MCF 10A (cell line): ENCODE data around the gene HLCS. TPM values are rescaled to one million over a fixed set of nuclear protein-coding genes. Genes with fewer than 3 reads are reported as not detected.

Experiments
- BruUV-seq: library from RNA; stranded (reverse); fragments of 400-500 nt; replicated peaks from 2 replicates; lab custom pipeline; 2021; lab: Mats Ljungman, UMichigan
- CTCF ChIA-PET: fragments of 300-600 bp; sonication (Branson Sonifier 250); formaldehyde crosslinking; extraction: SDS; loops from one replicate; lab custom pipeline; 2021; ENCODE audit warnings: antibody characterized with exemption, inconsistent platforms; lab: Yijun Ruan, JAX
- POLR2A ChIA-PET: fragments of 300-600, 350-650 bp; sonication (Branson Sonifier 250); formaldehyde crosslinking; extraction: SDS; loops from one replicate; lab custom pipeline; 2020; ENCODE audit warnings: antibody characterized with exemption, inconsistent platforms; lab: Yijun Ruan, JAX
- DNase-seq: peaks from one replicate; pipeline ENCODE4 v3.0.0-alpha.2; 2018; ENCODE audit not compliant: unreplicated experiment
- H3K27ac Mint-ChIP-seq: one replicate; pipeline ENCODE4 v1.8.0; 2022; ENCODE audit warnings: mild to moderate bottlenecking, low read depth, mixed read lengths; ENCODE audit not compliant: unreplicated experiment
- H3K27me3 Mint-ChIP-seq: one replicate; pipeline ENCODE4 v1.8.0; 2022; ENCODE audit warnings: mixed read lengths; ENCODE audit not compliant: insufficient read depth, unreplicated experiment
- H3K36me3 Mint-ChIP-seq: one replicate; pipeline ENCODE4 v1.8.0; 2022; ENCODE audit warnings: mild to moderate bottlenecking, moderate library complexity, mixed read lengths; ENCODE audit not compliant: insufficient read depth, unreplicated experiment
- H3K4me1 Mint-ChIP-seq: one replicate; pipeline ENCODE4 v1.8.0; 2022; ENCODE audit warnings: mixed read lengths; ENCODE audit not compliant: insufficient read depth, unreplicated experiment
- H3K4me3 Mint-ChIP-seq: one replicate; pipeline ENCODE4 v1.8.0; 2022; ENCODE audit warnings: mild to moderate bottlenecking, moderate library complexity, mixed read lengths; ENCODE audit not compliant: unreplicated experiment
- H3K9me3 Mint-ChIP-seq: one replicate; pipeline ENCODE4 v1.8.0; 2022; ENCODE audit warnings: mixed read lengths; ENCODE audit not compliant: unreplicated experiment
- CTCF ChIP-seq: fragments of 200-600 bp; IDR thresholded peaks from one replicate; pipeline ENCODE4 v1.8.0; 2022; ENCODE audit warnings: antibody characterized with exemption, mild to moderate bottlenecking; ENCODE audit not compliant: unreplicated experiment
- intact Hi-C: fragments of 100-400 bp; cut with micrococcal nuclease; formaldehyde crosslinking; loops from 2 replicates; pipeline ENCODE4 v1.14.1; 2022
- total RNA-seq: library from RNA; stranded (reverse); gene quantifications from 2 replicates; pipeline ENCODE4 v1.2.3, GENCODE V29; 2022

Gene HLCS
- total RNA-seq, 1 experiment from 2014 or later = 46.1 TPM

GRCh38 chr21:36766511-36766910 is 200.0 kb downstream of the HLCS start:
- H3K36me3 Mint-ChIP-seq = peaks cover 15% of the 10 kb centered on the region

GRCh38 chr21:36765229-36765628 is 201.2 kb downstream of the HLCS start:
- no peak for TF ChIP-seq CTCF
- BruUV-seq = no TSS peak
- POLR2A ChIA-PET = interaction anchor here (0.9 kb wide), 1 partner anchor 23 kb away, joined by 4 read pairs; no protein-coding TSS in a partner anchor
- DNase-seq = no peak
- Mint-ChIP-seq H3K4me3 (no peak overlapping the region), H3K36me3 (peaks cover 15% of the 10 kb centered on the region), H3K27ac (no peak overlapping the region), H3K4me1 (no peaks in the 10 kb centered on the region), H3K9me3 (no peaks in the 10 kb centered on the region), H3K27me3 (no peaks in the 10 kb centered on the region)
- CTCF ChIA-PET = interaction anchor here (0.7 kb wide), 1 partner anchor 134 kb away, joined by 3 read pairs; no protein-coding TSS in a partner anchor
- intact Hi-C loops = no loop called here

More at GRCh38 chr21:36766511-36766910, 200.0 kb downstream of the HLCS start:
- intact Hi-C loops = no loop called here
- no peak for TF ChIP-seq CTCF
- ChIA-PET POLR2A (no interaction called here), CTCF (interaction anchor here (0.7 kb wide), 1 partner anchor 137 kb away, joined by 3 read pairs; no protein-coding TSS in a partner anchor)
- no peak for DNase-seq
- no peaks in the 10 kb centered on the region for H3K4me1 Mint-ChIP-seq
- no peaks in the 10 kb centered on the region for H3K27me3 Mint-ChIP-seq
- no peaks in the 10 kb centered on the region for H3K9me3 Mint-ChIP-seq
- no TSS peak for BruUV-seq
- no peak overlapping the region for H3K4me3 Mint-ChIP-seq
- peak overlapping the region; percentile 42 for H3K27ac Mint-ChIP-seq

GRCh38 chr21:36763305-36763704 is 203.2 kb downstream of the HLCS start:
- no peak for DNase-seq
- H3K27me3 Mint-ChIP-seq = no peaks in the 10 kb centered on the region
- H3K36me3 Mint-ChIP-seq = peaks cover 21% of the 10 kb centered on the region
- intact Hi-C loops = no loop called here
- no peaks in the 10 kb centered on the region for H3K9me3 Mint-ChIP-seq
- ChIA-PET CTCF (no interaction called here), POLR2A (no interaction called here)
- H3K4me1 Mint-ChIP-seq = no peaks in the 10 kb centered on the region
- H3K4me3 Mint-ChIP-seq = no peak overlapping the region
- no TSS peak for BruUV-seq
- no peak for TF ChIP-seq CTCF
- H3K27ac Mint-ChIP-seq = no peak overlapping the region

GRCh38 chr21:36762642-36763041 is 203.8 kb downstream of the HLCS start:
- H3K9me3 Mint-ChIP-seq = no peaks in the 10 kb centered on the region
- no peak for DNase-seq
- CTCF ChIA-PET = interaction anchor here (1.4 kb wide), 1 partner anchor 155 kb away, joined by 7 read pairs; no protein-coding TSS in a partner anchor
- intact Hi-C loops = no loop called here
- TF ChIP-seq CTCF = no peak
- H3K27ac Mint-ChIP-seq = no peak overlapping the region
- no peaks in the 10 kb centered on the region for H3K4me1 Mint-ChIP-seq
- BruUV-seq = no TSS peak
- POLR2A ChIA-PET = interaction anchor here (0.6 kb wide), 1 partner anchor 132 kb away, joined by 3 read pairs; no protein-coding TSS in a partner anchor
- no peaks in the 10 kb centered on the region for H3K27me3 Mint-ChIP-seq
- no peak overlapping the region for H3K4me3 Mint-ChIP-seq
- peaks cover 21% of the 10 kb centered on the region for H3K36me3 Mint-ChIP-seq
